Activated CD4-positive, alpha-beta memory T cell treated with anti-CD3 and anti-CD28 coated beads for 36 hours (primary cell): ENCODE results near the gene ENTR1. TPM values are rescaled to one million over a fixed set of nuclear protein-coding genes. Genes with fewer than 3 reads are reported as not detected.

Source experiments
- CTCF ChIA-PET: fragments of 350-600 bp; sonication (Branson Sonifier 250); formaldehyde crosslinking; loops from one replicate; lab custom pipeline; 2021; ENCODE audit warnings: antibody characterized with exemption, inconsistent platforms; lab: Charles Lee
- POLR2A ChIA-PET: fragments of 350-600 bp; sonication (Branson Sonifier 250); formaldehyde crosslinking; loops from one replicate; lab custom pipeline; 2021; ENCODE audit warnings: antibody characterized with exemption; lab: Charles Lee
- DNase-seq: peaks from one replicate; pipeline ENCODE4 v3.0.0-alpha.2; 2020
- H3K27ac Mint-ChIP-seq: one replicate; pipeline ENCODE4 v1.8.0; 2021; ENCODE audit warnings: mixed read lengths
- H3K27me3 Mint-ChIP-seq: one replicate; pipeline ENCODE4 v1.8.0; 2021; ENCODE audit warnings: mixed read lengths
- H3K36me3 Mint-ChIP-seq: one replicate; pipeline ENCODE4 v1.8.0; 2021; ENCODE audit warnings: mixed read lengths
- H3K4me1 Mint-ChIP-seq: one replicate; pipeline ENCODE4 v1.8.0; 2021; ENCODE audit warnings: low read depth, mixed read lengths
- H3K4me3 Mint-ChIP-seq: one replicate; pipeline ENCODE4 v1.8.0; 2021; ENCODE audit warnings: mild to moderate bottlenecking, mixed read lengths
- H3K9me3 Mint-ChIP-seq: one replicate; pipeline ENCODE4 v1.8.0; 2021; ENCODE audit warnings: mixed read lengths
- intact Hi-C: fragments of 100-400 bp; cut with micrococcal nuclease; formaldehyde crosslinking; loops from one replicate; pipeline ENCODE4 v1.15.1; 2023
- total RNA-seq, 2 experiments: library from RNA; stranded (reverse); gene quantifications; one replicate each; pipeline ENCODE4 v1.2.3, GENCODE V29; 2021

Gene ENTR1
- total RNA-seq, 2 experiments from 2014 or later, result 66.9 to 74.9 TPM

DNA sequence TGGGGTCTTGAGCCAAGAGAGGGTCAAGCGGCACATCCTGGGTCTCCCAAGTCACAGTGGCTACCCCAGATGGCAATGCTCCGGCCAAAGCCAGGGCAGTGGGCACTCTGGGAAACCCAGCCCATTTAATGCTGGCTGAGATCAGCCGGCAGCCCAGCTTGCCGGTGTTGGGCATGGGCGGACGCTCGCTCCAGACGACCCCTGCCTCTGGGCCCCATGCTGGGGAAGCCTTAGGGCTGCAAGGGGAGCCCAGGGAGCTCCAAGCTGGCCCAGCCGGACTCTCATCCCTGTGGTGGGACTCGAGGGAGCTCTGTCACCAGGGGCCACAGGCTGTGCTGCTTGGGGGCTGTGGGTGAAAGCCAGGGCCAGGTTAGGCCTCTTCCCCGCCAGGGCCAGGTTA is 31.0 kb downstream of the ENTR1 start:
- H3K4me1 Mint-ChIP-seq, result no peaks in the 10 kb centered on the region
- no peak for DNase-seq
- no peak overlapping the region for H3K27ac Mint-ChIP-seq
- no peaks in the 10 kb centered on the region for H3K9me3 Mint-ChIP-seq
- H3K4me3 Mint-ChIP-seq, result no peak overlapping the region
- ChIA-PET CTCF (no interaction called here), POLR2A (no interaction called here)
- H3K27me3 Mint-ChIP-seq, result no peaks in the 10 kb centered on the region
- intact Hi-C loops, result no loop called here
- H3K36me3 Mint-ChIP-seq, result peaks cover 10% of the 10 kb centered on the region

DNA sequence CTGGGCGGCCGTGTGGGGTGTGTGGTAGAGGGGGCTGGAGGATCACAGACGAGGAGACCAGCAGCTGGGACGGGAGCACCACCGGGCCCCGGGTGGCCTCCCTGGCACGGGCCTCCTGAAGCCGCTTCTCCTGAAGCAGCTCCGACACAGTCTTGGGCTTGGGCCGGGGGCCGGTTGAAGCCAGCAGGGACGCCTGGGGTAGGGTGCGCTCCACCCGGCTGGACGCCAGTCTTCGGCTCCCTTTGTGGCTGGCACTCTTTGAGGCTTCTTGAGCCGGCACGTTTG is 31.5 kb downstream of the ENTR1 start:
- no peaks in the 10 kb centered on the region for H3K9me3 Mint-ChIP-seq
- no peak overlapping the region for H3K27ac Mint-ChIP-seq
- peaks cover 9% of the 10 kb centered on the region for H3K36me3 Mint-ChIP-seq
- DNase-seq, result no peak
- ChIA-PET CTCF (no interaction called here), POLR2A (no interaction called here)
- no peaks in the 10 kb centered on the region for H3K27me3 Mint-ChIP-seq
- no peaks in the 10 kb centered on the region for H3K4me1 Mint-ChIP-seq
- H3K4me3 Mint-ChIP-seq, result no peak overlapping the region
- intact Hi-C loops, result no loop called here

DNA sequence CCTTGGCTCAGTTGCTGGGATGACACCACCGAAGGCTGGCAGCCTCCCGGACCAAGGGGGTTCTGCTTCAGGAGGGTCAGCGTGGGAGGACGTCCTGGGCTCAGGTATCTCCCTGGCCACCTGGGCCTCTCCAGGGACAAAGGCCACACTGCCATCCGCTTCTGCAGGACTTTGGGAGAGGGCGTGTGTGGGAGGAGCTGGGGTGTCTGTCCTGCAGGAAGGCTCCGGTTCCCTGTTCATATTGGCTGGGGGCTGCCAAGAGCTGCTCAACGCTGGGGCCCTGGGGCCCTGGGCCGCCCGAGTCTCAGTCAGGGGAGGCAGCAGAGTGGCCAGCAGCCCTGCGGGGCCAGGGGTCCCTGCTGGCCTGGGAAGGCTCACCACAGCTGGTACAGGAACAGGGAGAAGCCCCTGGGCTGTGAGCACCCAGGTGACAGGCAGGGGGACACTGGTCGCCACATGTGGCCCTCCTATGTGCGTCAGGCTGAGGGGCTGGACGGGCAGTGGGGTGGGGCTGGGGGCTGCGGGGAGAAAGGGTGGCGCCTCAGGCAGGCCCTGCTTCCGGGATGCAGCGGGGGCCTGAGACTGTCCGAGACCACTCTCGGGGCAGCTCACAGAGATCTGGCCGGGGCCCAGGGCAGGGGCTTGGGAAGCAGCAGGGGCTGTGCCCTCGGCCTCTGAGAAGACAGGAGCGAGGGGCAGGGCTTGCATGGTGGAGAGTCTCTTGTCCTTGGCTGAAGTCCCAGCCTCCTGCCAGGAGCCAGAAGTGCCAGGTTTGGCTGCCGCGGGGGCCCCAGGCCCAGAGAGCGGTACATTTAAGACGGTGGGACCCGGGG is 32.0 kb downstream of the ENTR1 start:
- DNase-seq, result no peak
- H3K4me1 Mint-ChIP-seq, result no peaks in the 10 kb centered on the region
- intact Hi-C loops, result no loop called here
- H3K9me3 Mint-ChIP-seq, result no peaks in the 10 kb centered on the region
- ChIA-PET CTCF (interaction anchor here (1.7 kb wide), 1 partner anchor 13 kb away, joined by 4 read pairs; no protein-coding TSS in a partner anchor), POLR2A (no interaction called here)
- no peaks in the 10 kb centered on the region for H3K27me3 Mint-ChIP-seq
- H3K4me3 Mint-ChIP-seq, result no peak overlapping the region
- peaks cover 8% of the 10 kb centered on the region for H3K36me3 Mint-ChIP-seq
- no peak overlapping the region for H3K27ac Mint-ChIP-seq

DNA sequence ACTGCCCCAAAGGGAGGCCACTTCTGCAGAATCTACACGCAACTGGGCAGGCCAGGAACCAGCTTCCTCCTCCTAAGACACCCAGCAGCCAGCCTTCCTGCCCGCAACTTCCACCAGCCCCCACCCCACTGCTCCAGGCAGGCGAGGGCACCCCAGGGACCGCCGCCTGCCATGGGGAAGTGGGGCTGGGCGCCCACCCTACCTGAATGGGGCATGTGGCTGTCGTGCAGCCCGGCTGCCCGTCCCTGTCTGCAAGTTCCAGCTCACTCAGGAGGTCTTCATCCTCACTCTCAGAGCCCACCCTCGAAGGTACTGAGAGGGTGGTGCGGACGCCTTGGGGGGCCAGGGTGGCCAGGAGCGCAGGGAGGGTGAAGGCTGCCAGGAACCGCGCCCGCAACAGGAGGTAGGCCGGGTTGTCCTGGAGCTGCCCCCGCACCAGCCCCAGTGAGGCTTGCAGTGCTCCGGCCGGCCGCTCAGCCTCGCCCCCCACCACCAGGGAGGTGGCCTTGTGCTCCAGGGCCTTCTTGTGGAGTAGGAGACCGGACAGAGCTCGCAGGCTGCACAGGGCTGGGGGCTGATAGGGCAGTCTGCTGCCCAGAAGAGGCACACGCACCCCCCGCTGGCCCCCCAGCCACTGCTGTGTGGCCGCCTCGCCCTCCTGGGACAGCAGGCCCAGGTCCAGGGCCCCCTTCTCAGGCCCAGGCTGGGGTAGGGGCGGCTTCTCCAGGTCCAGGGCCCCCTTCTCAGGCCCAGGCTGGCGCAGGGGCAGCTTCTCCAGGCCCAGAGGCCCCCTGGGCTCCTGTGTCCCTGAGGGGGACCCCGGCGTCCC is 32.9 kb downstream of the ENTR1 start:
- Mint-ChIP-seq H3K36me3 (peaks cover 5% of the 10 kb centered on the region), H3K4me1 (no peaks in the 10 kb centered on the region), H3K4me3 (no peak overlapping the region), H3K27ac (no peak overlapping the region), H3K9me3 (no peaks in the 10 kb centered on the region), H3K27me3 (no peaks in the 10 kb centered on the region)
- CTCF ChIA-PET, result interaction anchor here (1.7 kb wide), 1 partner anchor 14 kb away, joined by 4 read pairs; no protein-coding TSS in a partner anchor
- DNase-seq, result no peak
- intact Hi-C loops, result no loop called here
- POLR2A ChIA-PET, result no interaction called here

DNA sequence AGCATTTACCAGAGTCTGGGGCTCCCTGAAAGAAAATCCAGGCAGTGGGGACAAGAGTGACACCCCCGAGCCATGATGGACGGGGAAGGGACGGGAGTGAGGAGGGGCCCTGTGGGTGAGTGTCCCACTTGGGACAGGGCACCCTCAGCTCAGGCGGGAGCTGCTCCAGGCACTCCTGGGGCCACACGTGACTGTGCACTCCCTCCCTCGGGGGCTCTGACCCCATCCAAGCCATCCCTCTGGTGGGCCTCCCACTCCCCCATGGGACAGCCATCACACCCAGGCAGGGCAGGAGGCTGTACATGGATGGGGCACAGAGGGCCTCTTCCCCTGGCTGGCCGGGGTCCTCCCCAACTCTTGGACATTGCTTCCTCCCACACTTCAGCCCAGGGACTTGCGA is 34.0 kb downstream of the ENTR1 start:
- ChIA-PET CTCF (interaction anchor here (1.7 kb wide), 1 partner anchor 15 kb away, joined by 4 read pairs; no protein-coding TSS in a partner anchor), POLR2A (no interaction called here)
- Mint-ChIP-seq H3K4me1 (no peaks in the 10 kb centered on the region), H3K36me3 (peaks cover 4% of the 10 kb centered on the region), H3K27ac (no peak overlapping the region), H3K4me3 (no peak overlapping the region), H3K9me3 (no peaks in the 10 kb centered on the region), H3K27me3 (no peaks in the 10 kb centered on the region)
- intact Hi-C loops, result no loop called here
- DNase-seq, result no peak

DNA sequence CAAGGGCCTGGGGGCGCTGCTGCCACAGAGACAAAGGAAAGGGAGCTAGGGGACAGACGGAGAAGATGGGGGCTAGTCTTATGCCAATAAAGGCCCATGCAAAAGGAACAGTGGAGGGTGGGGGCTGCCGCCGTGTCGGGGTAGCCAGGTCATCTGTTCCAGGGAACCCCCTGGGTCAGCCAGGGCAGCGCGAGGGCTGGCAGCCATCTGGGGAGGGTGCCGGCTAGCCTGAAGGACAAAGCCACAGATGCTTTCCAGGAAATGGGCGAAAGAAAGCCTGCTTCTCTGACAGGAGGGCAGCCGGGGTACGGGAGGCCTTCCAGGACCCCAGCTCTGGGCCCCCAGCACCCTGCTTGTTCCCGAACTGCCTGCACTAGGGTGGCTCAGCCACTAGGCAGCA is 35.3 kb downstream of the ENTR1 start:
- CTCF ChIA-PET, result interaction anchor here (1.3 kb wide), 2 partner anchors 9 to 12 kb away, joined by 3 read pairs; no protein-coding TSS in a partner anchor

DNA sequence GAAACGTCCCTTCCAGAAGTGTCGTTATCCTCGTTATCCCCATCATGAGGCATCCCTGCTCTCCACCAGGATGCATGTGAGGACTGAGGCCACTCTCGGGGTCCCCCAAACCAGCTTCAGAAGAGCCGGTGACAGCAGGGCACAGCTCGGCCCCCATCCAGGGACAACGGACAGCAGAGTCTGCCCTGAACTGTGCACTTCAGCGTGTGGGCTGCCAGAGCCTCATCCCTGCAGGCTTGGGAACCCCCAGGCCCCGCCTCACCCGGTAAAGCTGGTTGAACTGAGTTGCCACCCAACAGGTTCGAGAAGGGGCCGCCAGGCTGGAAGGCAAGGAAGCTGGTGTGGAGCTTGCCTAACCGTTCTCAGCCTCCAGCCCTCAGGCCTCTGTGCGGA is 36.2 kb downstream of the ENTR1 start:
- CTCF ChIA-PET, result interaction anchor here (1.3 kb wide), 1 partner anchor 11 kb away, joined by 3 read pairs; no protein-coding TSS in a partner anchor
- H3K27me3 Mint-ChIP-seq, result no peaks in the 10 kb centered on the region
- H3K9me3 Mint-ChIP-seq, result no peaks in the 10 kb centered on the region
- H3K27ac Mint-ChIP-seq, result no peak overlapping the region
- no peak for DNase-seq
- H3K4me1 Mint-ChIP-seq, result no peaks in the 10 kb centered on the region
- POLR2A ChIA-PET, result interaction anchor here (1.3 kb wide), 1 partner anchor 10 kb away, joined by 4 read pairs; the partner anchor contains the start of gene DNLZ
- intact Hi-C loops, result no loop called here
- peaks cover 4% of the 10 kb centered on the region for H3K36me3 Mint-ChIP-seq
- H3K4me3 Mint-ChIP-seq, result no peak overlapping the region

More for the DNA sequence above, 35.3 kb downstream of the ENTR1 start:
- DNase-seq, result no peak
- no peak overlapping the region for H3K4me3 Mint-ChIP-seq
- POLR2A ChIA-PET, result interaction anchor here (1.3 kb wide), 1 partner anchor 11 kb away, joined by 4 read pairs; the partner anchor contains the start of gene DNLZ
- peaks cover 4% of the 10 kb centered on the region for H3K36me3 Mint-ChIP-seq
- H3K27me3 Mint-ChIP-seq, result no peaks in the 10 kb centered on the region
- intact Hi-C loops, result no loop called here
- H3K4me1 Mint-ChIP-seq, result no peaks in the 10 kb centered on the region
- H3K27ac Mint-ChIP-seq, result no peak overlapping the region
- no peaks in the 10 kb centered on the region for H3K9me3 Mint-ChIP-seq

DNA sequence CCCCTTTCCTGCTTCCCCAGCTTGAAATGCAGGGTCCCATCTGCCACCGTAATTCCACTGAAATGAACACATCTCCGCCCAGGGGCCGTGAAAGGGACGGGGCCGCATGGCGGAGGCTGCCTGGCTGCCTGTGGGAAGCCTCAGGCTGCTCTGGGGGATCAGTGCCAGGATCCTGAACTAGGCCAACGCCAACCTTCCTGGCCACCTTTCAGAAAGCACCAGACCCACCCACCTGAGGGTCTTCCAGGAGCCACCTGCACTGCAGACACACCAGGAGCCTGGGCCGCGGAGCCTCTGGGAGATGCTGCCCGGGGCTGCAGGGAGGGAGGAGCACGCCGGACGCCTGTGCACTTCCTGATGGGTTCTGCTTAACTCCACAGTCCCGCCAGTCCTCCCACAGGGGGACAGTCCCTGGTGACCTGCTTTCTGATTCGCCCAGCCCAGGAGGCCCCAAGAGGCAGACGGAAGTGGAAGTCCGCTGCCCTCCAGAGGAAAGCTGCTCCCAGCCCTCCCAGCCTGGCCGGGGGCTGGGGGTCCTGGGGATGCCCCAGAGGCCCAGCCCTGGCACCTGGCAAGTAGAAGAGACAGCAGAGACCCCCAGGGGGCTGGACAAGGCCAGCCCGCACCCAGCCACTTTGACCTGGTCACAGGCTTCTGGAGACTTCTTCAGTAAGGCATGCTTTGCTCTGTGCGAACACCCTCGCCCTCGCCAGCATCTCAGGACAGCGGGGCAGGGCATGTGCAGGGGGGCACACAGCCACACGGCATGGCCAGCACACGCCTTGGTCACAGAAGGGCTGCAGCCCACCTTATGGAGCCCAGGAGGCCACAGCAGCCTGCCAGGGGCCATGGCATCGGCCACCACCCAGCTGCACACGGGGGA is 36.9 kb downstream of the ENTR1 start, which contains the start of gene CARD9:
Gene CARD9, minus strand, starts transcription at position 370 of the 883 bp plus-strand sequence. CDS start 1,591 bp downstream, outside the sequence.
- no peaks in the 10 kb centered on the region for H3K4me1 Mint-ChIP-seq
- H3K36me3 Mint-ChIP-seq, result peaks cover 4% of the 10 kb centered on the region
- no peaks in the 10 kb centered on the region for H3K9me3 Mint-ChIP-seq
- H3K27me3 Mint-ChIP-seq, result no peaks in the 10 kb centered on the region
- H3K27ac Mint-ChIP-seq, result no peak within 1 kb of the TSS
- CTCF ChIA-PET, result no interaction called here
- intact Hi-C loops, result no loop called here
- DNase-seq, result no peak
- POLR2A ChIA-PET, result no interaction called here
- no peak within 1 kb of the TSS for H3K4me3 Mint-ChIP-seq

DNA sequence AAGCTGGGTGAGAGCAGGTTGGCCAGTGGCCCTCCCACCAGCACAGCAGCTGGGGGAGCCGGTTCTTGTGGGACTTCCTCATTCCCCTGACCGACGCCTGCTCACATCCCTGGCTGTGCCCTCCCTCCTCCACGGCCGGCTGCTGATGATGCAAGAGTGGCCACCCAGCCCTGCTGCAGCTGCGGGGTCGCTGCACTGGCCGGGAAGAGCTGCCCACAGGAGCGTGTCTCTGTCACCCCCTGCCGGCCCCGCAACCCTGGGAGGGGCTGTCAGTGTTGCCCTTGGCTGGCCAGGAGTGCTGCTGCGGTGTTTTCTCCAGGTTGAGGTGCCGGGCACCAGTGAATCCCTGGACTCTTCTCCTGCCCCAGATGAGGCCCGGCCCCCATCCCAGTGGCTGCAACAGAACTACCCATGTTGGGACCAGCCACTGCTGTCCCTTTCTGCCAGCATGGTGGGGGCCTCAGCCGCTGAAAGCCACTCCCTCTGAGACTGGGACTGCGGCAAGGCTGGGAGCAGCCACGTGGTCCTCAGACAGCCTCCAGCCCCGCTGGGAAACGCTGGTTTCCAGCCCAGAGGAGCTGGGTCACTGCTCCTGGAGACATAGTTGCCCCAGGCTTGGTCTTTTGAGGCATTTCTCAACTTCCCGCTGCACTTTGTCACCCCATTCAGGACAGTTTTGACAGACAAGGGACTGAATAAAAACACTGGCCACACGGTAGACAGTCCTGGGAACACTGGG is 37.7 kb downstream of the ENTR1 start:
- ChIA-PET CTCF (interaction anchor here (0.7 kb wide), 1 partner anchor 10 kb away, joined by 3 read pairs; no protein-coding TSS in a partner anchor), POLR2A (no interaction called here)
- Mint-ChIP-seq H3K27ac (no peak overlapping the region), H3K4me1 (no peaks in the 10 kb centered on the region), H3K27me3 (no peaks in the 10 kb centered on the region), H3K9me3 (no peaks in the 10 kb centered on the region), H3K4me3 (no peak overlapping the region), H3K36me3 (peaks cover 4% of the 10 kb centered on the region)
- intact Hi-C loops, result no loop called here
- no peak for DNase-seq

DNA sequence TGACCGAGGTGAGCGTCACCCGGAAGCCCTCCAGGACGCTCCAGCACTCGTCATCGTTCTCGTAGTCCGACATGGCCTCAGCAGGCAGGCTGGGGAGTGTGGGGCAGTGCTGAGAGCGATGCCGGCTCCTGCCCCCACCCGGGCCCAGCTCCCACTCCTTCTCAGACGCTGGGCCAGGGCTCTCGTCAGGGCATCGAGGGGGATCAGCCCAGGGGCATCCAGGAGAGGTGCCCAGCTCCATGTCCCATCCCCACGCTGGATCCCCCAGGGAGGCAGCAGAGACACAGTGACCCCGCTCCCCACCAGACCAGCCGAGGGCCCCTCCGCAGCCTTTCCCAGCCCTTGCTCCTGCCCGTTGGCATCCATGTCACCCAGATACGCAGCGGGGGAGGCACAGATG is 38.4 kb downstream of the ENTR1 start:
- Mint-ChIP-seq H3K4me3 (no peak overlapping the region), H3K27me3 (no peaks in the 10 kb centered on the region), H3K36me3 (peaks cover 4% of the 10 kb centered on the region), H3K9me3 (no peaks in the 10 kb centered on the region), H3K27ac (no peak overlapping the region), H3K4me1 (no peaks in the 10 kb centered on the region)
- ChIA-PET CTCF (no interaction called here), POLR2A (no interaction called here)
- no peak for DNase-seq
- intact Hi-C loops, result no loop called here

DNA sequence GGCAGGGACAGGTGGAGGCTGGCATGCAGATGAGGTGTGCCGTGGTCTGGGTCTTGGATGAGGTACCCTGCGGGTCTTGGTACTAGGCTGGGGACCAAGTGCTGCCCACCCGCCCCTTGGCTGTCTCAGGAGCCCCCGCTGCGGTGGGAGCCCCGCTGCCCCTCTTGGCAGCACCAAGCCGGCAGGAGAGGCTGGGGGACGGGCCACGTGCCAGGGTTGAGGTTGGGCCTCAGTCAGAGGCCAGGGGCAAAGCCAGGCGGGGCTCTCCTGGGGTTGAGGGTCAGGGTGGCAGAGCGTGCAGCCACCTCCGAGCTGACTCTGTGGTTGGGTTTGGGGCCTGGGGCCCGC is 38.9 kb downstream of the ENTR1 start:
- DNase-seq, result no peak
- Mint-ChIP-seq H3K4me3 (no peak overlapping the region), H3K27me3 (no peaks in the 10 kb centered on the region), H3K9me3 (no peaks in the 10 kb centered on the region), H3K36me3 (peaks cover 4% of the 10 kb centered on the region), H3K27ac (no peak overlapping the region), H3K4me1 (no peaks in the 10 kb centered on the region)
- intact Hi-C loops, result no loop called here
- POLR2A ChIA-PET, result no interaction called here
- CTCF ChIA-PET, result no interaction called here
